A673 (cell line): ENCODE data around the gene CAB39. TPM values are rescaled to one million over a fixed set of nuclear protein-coding genes. Genes with fewer than 3 reads are reported as not detected.

ENCODE experiments used
- BruUV-seq: library from RNA; stranded (reverse); fragments of 400-500 nt; replicated peaks from 2 replicates; lab custom pipeline; 2021; lab: Mats Ljungman, UMichigan
- CTCF ChIA-PET: fragments of 300-600 bp; sonication (Branson Sonifier 250); formaldehyde crosslinking; loops from one replicate; lab custom pipeline; 2022; ENCODE audit warnings: antibody characterized with exemption; lab: Charles Lee
- POLR2A ChIA-PET: fragments of 300-600 bp; sonication (Branson Sonifier 250); formaldehyde crosslinking; loops from one replicate; lab custom pipeline; 2022; ENCODE audit warnings: antibody characterized with exemption; ENCODE audit not compliant: low non-redundant PET; lab: Charles Lee
- DNase-seq: peaks from one replicate; pipeline ENCODE4 v3.0.0-alpha.2; 2015; ENCODE audit warnings: low spot score
- H3K27ac ChIP-seq: fragments of 200-600 bp; sonication (generic); 2 replicates; pipeline ENCODE4 v1.5.1; 2016; ENCODE audit warnings: mixed run types, low read depth, mild to moderate bottlenecking, mixed read lengths, antibody characterized with exemption, low read length; ENCODE audit not compliant: poor library complexity, severe bottlenecking
- H3K27me3 ChIP-seq: fragments of 200-600 bp; sonication (generic); replicated peaks from 2 replicates; pipeline ENCODE4 v1.6.1; 2017; ENCODE audit warnings: mixed run types, low read depth, mild to moderate bottlenecking, mixed read lengths, antibody characterized with exemption, low read length; ENCODE audit not compliant: insufficient read depth, poor library complexity
- H3K36me3 ChIP-seq: fragments of 200-600 bp; sonication (generic); 2 replicates; pipeline ENCODE4 v1.6.1; 2016; ENCODE audit warnings: mixed run types, mild to moderate bottlenecking, mixed read lengths, antibody characterized with exemption, low read length; ENCODE audit not compliant: insufficient read depth, poor library complexity, severe bottlenecking
- H3K4me1 ChIP-seq: fragments of 200-600 bp; sonication (generic); 2 replicates; pipeline ENCODE4 v1.6.1; 2017; ENCODE audit warnings: mixed run types, mild to moderate bottlenecking, mixed read lengths, antibody characterized with exemption, low read length; ENCODE audit not compliant: insufficient read depth, poor library complexity, severe bottlenecking
- H3K4me3 ChIP-seq: fragments of 200-600 bp; sonication (generic); 2 replicates; pipeline ENCODE4 v1.5.1; 2016; ENCODE audit warnings: low read depth, mixed run types, mild to moderate bottlenecking, mixed read lengths, low read length; ENCODE audit not compliant: poor library complexity, severe bottlenecking
- H3K9me3 ChIP-seq: fragments of 200-600 bp; sonication (generic); 2 replicates; pipeline ENCODE4 v1.6.1; 2016; ENCODE audit warnings: mixed run types, low read depth, mild to moderate bottlenecking, mixed read lengths, antibody characterized with exemption, low read length; ENCODE audit not compliant: poor library complexity, severe bottlenecking
- EZH2 ChIP-seq: fragments of 200-600 bp; sonication (generic); IDR thresholded peaks from 2 replicates; pipeline ENCODE4 v1.6.1; 2017; ENCODE audit warnings: borderline replicate concordance, low read depth, mild to moderate bottlenecking, mixed read lengths, antibody characterized with exemption, low read length; ENCODE audit not compliant: poor library complexity, severe bottlenecking
- intact Hi-C: fragments of 100-400 bp; cut with micrococcal nuclease; formaldehyde crosslinking; loops from one replicate; pipeline ENCODE4 v1.10.0; 2022; ENCODE audit not compliant: unreplicated experiment
- total RNA-seq: library from RNA; stranded (reverse); gene quantifications from 2 replicates; pipeline ENCODE4 v1.2.3, GENCODE V29; 2021
- TF ChIP-seq, protein P1 (sequence below): fragments of 300-800, 200-600 bp; sonication (generic); conservative IDR thresholded peaks from 2 replicates; pipeline ENCODE4 v1.5.1; 2017; ENCODE audit warnings: low read depth, mild to moderate bottlenecking, antibody characterized with exemption, low read length, moderate library complexity, mixed read lengths

The CAB39 gene
- total RNA-seq, 1 experiment from 2014 or later = 58.2 TPM

DNA sequence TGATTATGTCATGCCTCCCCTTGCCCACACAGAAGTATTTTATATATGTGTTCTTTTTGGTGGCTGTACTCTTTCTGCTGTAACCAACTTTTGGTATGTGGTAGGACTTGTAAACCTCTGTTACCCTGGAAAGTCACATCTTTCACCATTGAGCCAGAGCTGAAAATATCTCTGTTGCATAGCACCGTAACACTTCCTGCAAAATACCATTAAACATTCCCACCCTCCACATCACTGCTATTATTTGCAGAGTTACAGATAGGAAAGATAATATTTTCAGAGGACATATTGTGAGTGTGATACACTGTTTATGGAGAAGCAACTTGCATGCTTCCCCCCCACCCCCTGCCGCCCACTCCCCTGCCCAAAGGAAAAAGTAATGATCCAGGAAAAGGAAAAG lies 44.8 kb downstream of the CAB39 start:
- ChIA-PET POLR2A (no interaction called here), CTCF (no interaction called here)
- Histone ChIP-seq H3K27me3 (no peaks in the 10 kb centered on the region), H3K36me3 (peaks cover 5% of the 10 kb centered on the region), H3K4me3 (no peak overlapping the region), H3K9me3 (no peaks in the 10 kb centered on the region), H3K27ac (no peak overlapping the region), H3K4me1 (no peaks in the 10 kb centered on the region)
- DNase-seq = no peak
- intact Hi-C loops = no loop called here
- BruUV-seq = no TSS peak
- TF ChIP-seq, protein P1, sequence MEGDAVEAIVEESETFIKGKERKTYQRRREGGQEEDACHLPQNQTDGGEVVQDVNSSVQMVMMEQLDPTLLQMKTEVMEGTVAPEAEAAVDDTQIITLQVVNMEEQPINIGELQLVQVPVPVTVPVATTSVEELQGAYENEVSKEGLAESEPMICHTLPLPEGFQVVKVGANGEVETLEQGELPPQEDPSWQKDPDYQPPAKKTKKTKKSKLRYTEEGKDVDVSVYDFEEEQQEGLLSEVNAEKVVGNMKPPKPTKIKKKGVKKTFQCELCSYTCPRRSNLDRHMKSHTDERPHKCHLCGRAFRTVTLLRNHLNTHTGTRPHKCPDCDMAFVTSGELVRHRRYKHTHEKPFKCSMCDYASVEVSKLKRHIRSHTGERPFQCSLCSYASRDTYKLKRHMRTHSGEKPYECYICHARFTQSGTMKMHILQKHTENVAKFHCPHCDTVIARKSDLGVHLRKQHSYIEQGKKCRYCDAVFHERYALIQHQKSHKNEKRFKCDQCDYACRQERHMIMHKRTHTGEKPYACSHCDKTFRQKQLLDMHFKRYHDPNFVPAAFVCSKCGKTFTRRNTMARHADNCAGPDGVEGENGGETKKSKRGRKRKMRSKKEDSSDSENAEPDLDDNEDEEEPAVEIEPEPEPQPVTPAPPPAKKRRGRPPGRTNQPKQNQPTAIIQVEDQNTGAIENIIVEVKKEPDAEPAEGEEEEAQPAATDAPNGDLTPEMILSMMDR = no peak
- no peak for TF ChIP-seq EZH2

DNA sequence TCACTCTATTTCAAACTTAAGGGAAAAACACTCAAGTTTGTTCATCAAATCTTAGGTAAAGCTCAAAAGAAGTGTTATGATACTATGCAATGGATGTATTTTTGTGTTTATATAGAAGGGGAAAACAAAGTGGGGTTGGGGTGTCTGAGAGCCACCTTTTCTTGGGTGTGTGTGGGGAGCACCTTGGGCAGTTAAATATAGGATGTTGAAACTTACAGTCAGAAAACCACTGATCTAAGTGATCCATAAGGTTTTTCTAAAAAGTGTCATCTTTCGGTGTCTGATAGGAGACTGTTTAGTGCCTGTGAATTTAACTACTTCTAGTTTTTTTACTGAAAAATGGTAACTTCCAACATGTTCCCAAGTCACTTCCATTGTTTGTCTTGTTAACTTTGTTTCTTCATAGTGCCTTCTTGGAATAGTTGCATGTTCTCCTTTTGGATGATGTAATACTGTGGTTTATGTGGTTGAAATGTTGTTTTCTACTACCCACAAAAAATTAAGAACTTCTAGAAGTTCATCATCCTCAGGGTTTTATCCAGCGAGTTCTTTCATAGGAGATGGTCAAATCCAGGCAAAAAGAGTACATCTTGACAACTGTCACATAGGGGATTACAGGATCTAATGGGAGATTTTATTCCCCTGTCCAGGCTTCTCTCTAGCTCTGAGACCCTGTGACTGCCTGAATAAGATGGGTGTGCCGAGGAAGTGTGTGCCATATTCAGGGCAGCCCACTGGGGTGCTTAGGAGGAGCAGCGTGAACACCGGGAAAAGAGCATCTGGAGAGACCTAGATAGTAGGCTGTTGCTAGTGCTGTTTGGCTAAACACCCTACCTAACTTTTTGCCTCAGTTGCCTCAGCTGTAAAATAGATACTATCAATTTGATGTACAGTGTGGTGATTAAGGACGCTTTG lies 46.2 kb downstream of the CAB39 start:
- no TSS peak for BruUV-seq
- H3K27ac ChIP-seq = no peak overlapping the region
- no peak for TF ChIP-seq EZH2
- TF ChIP-seq, protein P1 = no peak
- no peak overlapping the region for H3K4me3 ChIP-seq
- intact Hi-C loops = no loop called here
- H3K27me3 ChIP-seq = no peaks in the 10 kb centered on the region
- ChIA-PET CTCF (no interaction called here), POLR2A (no interaction called here)
- H3K9me3 ChIP-seq = no peaks in the 10 kb centered on the region
- no peak for DNase-seq
- H3K36me3 ChIP-seq = peaks cover 5% of the 10 kb centered on the region
- no peaks in the 10 kb centered on the region for H3K4me1 ChIP-seq

DNA sequence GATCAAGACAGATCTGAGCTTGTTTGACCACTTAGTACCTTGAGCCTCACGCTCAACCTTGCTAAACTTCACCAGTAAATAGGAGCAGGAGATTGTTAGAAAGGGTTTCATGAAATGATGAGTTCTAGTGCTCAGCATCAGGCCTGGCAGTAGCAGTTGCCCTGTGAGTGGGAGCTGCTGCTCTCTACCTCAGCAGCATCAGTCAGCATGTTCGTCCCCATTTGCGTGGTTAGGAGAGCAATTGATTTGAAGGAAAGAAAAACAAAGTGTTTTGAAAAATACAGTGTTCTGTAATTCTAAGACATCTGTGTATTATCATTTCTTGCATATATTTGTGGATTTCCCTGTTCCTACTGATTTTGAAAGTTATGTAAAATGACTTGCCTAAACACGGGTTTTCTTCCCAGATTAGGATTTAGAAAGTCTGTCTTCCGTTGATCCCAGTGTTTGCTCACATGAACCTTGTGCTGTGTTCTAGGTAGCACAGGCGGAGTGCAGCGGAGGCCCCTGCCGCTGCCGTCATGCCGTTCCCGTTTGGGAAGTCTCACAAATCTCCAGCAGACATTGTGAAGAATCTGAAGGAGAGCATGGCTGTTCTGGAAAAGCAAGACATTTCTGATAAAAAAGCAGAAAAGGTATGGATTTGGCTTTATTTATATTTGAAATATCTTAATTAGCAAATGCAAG lies 47.0 kb downstream of the CAB39 start:
- H3K9me3 ChIP-seq = no peaks in the 10 kb centered on the region
- intact Hi-C loops = no loop called here
- ChIA-PET CTCF (no interaction called here), POLR2A (no interaction called here)
- no peak overlapping the region for H3K27ac ChIP-seq
- H3K4me1 ChIP-seq = no peaks in the 10 kb centered on the region
- no peak overlapping the region for H3K4me3 ChIP-seq
- no peaks in the 10 kb centered on the region for H3K27me3 ChIP-seq
- DNase-seq = no peak
- H3K36me3 ChIP-seq = peaks cover 5% of the 10 kb centered on the region
- BruUV-seq = no TSS peak
- TF ChIP-seq EZH2 = no peak
- TF ChIP-seq, protein P1 = no peak
